Measurements from ENCODE around the gene CRY2.

Gene CRY2

GRCh38 chr11:45850446-45850845 is 3.2 kb downstream of the CRY2 start:
- no peak for DNase-seq

- no peak for DNase-seq
Observed at GRCh38 chr11:45851228-45851627, 4.0 kb downstream of the CRY2 start.

- DNase-seq: no peak
Observed at GRCh38 chr11:45852018-45852711, 4.9 kb downstream of the CRY2 start.

DNA sequence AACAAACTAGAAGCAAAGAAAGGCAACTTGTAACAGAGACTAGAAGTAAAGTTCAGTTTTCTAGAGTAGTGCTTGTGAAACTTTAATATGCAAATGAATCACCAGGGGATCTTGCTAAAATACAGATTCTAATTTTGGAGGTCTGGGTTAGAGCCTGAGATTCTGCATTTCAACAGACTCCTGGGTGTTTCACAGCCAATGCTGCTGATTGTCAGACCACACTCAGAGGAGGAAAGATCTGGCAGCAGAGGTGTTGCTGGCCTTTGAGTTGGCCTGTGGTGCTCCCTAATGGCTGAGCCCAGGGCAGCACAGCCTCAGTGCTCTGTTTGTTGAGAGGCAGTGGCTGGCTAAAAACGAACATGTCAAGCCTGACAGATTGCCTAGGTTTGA is 5.4 kb downstream of the CRY2 start:
- DNase-seq: no peak

DNA sequence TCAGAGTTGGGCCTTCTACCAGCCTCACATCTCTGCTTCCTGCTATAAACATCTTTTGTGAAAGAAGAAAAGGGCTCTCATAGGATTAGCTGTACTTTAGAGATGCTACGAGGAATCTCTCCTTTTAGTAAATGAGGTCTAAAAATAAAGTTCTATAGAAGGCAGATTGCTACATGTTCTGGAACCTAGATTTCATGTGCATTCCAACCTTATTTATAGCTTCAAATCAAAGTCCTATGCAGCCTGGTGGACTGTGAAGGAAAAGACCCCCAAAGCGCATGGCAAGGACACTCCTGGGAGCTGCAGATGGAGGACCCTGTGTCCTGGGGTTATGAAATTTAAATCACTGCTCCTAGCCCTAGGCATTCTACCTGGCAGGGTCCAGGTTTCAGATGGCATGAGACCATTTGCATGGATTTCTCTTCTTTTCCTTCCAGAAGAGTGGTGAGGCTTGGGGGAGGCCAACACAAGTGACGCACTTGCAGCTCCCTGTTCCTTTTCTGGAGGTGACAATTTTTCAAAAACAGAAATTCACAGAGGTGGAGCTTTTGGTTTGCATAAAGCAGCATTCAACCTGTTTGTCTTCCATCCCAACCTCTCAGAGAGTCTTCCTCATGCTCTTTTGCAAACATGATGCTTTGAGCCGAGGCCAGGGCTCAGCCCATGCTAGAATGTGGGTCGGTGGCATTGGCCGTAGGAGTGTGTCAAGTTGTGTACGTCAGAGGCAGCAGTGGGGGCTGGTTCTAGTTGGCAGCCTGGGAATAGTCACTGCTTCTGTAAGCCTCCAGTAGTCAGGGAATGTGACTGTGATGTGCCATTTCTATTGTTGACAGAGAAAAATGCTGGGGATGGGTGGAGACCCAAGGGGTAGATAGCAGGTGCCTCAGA is 6.3 kb downstream of the CRY2 start:
- no peak for DNase-seq

GRCh38 chr11:45855308-45855707 is 8.0 kb downstream of the CRY2 start:
- DNase-seq: no peak

- DNase-seq: no peak
Observed at GRCh38 chr11:45856044-45856468, 8.8 kb downstream of the CRY2 start.

DNA sequence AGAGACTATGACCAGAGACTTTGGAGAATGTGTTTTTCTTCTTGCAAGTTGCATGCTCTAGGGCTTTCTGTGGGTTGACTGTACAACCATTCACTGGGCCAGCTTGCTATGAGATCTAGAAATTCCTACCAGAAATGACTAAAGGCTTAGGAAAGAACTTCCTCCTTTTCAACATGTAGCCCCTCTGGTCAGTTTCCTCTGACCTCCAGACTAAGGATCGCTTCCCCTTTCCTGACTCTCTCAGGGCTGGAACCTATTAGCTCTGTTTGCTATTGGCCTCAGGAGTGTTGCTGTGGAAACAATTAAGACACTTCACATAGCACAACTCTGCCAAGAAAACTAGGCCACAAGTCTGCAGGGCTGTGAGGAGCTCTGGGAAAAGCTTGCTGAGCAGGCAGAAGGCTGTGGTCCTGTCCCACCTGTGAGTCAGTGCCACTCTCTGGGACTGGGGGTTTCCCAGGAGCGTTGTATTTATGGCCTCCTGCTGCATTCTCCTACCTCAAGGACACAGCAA is 10.7 kb downstream of the CRY2 start:
- DNase-seq: no peak

DNA sequence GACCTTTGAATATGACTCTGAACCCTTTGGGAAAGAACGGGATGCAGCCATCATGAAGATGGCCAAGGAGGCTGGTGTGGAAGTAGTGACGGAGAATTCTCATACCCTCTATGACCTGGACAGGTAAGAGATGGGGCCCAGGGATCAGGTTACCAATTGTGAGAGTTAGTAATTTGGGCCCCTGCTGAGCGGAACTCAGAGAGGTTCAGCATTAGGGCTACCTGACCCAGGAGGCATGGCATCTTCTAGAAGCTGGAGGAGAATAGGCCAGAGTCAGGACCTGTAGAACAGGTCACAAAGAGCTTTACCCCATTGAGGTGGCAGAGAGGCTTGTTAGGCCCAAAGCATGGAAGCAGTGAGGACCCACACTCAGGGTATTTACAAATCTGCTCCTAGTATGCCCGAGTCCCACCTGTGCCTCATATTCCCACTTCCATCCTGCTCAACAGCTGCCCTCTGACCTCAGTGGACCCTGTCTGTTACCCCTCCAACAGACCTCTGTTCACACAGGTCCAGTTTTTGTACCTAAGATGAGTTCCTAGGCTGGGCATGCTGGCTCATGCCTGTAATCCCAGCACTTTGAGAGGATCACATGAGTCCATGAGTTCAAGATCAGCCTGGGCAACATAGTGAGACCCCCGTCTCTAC is 11.6 kb downstream of the CRY2 start:
- DNase-seq: no peak

DNA sequence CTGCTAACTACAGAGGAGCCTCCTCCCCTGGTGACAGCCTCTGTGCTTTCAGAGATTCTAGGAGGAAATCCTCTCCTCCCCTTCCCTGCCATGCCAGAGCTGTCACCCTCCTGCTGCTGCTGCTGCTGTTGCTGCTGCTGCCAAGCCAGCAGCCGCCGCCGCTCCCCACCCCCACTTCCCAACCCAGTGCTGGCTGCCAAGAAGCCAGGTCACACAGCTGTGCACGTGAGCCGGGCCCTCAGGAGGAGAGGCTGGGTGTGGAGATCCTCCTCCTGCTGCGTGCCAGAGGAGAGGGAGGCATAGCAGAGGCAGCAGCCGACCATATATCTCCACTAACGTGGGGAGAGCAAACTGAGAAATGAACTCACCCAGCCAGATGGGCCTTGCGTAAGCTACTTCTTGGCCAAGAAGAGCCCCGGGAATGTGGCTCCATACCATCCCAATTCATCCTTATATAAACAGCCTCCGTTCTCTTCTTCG is 12.4 kb downstream of the CRY2 start:
- DNase-seq: no peak

- DNase-seq: no peak
Observed at GRCh38 chr11:45860348-45860747, 13.1 kb downstream of the CRY2 start.

DNA sequence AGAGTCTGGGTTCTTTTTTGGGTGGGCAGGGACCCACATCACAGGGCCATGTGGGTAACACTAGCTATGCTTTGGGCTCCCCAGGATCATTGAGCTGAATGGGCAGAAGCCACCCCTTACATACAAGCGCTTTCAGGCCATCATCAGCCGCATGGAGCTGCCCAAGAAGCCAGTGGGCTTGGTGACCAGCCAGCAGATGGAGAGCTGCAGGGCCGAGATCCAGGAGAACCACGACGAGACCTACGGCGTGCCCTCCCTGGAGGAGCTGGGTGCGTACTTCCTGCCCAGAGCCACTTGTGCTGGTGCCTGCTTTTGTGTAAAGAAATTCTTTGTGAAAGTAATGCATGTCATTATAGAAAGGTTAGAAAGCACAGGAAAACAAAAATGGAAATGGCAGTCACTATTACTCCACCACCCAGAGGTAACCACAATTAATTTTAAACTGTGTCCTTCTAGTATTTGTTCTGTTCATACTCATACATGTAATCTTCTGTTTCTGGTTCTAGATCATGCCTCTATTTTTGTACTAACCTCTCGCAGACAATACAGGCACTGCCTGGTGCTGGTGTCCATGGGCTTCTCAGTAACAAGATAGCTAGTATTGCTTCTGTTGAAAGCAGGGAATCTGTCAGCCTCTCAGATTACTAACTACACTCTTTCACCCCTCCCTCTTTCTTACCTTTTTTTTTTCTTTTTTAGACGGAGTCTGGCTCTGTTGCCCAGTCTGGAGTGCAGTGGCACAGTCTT is 13.7 kb downstream of the CRY2 start:
- no peak for DNase-seq

- DNase-seq: no peak
Observed at GRCh38 chr11:45864041-45864440, 16.8 kb downstream of the CRY2 start.

DNA sequence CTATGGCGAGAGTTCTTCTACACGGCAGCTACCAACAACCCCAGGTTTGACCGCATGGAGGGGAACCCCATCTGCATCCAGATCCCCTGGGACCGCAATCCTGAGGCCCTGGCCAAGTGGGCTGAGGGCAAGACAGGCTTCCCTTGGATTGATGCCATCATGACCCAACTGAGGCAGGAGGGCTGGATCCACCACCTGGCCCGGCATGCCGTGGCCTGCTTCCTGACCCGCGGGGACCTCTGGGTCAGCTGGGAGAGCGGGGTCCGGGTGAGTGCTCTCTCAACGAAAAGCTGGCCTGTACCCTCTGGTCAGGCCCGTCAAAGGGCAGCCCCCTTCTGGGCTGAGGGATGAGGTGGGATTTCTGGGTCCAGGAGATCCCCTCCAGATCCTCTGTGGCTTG is 22.3 kb downstream of the CRY2 start:
- no peak for DNase-seq

DNA sequence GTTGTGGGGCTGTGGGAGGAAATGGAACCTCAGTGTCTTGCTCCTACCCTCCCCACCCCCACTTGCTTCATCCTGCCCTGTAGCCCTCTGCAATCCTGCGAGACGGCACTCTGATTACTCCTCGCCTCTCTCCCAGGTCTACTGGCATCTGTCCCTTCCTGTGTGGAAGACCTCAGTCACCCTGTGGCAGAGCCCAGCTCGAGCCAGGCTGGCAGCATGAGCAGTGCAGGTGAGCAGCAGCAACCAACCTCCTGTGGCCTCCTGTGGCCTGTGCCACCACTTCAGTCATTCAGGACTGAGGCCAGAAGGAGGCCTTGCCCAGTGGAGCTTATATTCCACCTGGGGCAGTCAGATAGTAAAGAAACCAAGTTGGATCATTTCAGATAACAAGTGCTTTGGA is 23.4 kb downstream of the CRY2 start:
- no peak for DNase-seq

GRCh38 chr11:45871638-45872037 is 24.4 kb downstream of the CRY2 start:
- DNase-seq: no peak

DNA sequence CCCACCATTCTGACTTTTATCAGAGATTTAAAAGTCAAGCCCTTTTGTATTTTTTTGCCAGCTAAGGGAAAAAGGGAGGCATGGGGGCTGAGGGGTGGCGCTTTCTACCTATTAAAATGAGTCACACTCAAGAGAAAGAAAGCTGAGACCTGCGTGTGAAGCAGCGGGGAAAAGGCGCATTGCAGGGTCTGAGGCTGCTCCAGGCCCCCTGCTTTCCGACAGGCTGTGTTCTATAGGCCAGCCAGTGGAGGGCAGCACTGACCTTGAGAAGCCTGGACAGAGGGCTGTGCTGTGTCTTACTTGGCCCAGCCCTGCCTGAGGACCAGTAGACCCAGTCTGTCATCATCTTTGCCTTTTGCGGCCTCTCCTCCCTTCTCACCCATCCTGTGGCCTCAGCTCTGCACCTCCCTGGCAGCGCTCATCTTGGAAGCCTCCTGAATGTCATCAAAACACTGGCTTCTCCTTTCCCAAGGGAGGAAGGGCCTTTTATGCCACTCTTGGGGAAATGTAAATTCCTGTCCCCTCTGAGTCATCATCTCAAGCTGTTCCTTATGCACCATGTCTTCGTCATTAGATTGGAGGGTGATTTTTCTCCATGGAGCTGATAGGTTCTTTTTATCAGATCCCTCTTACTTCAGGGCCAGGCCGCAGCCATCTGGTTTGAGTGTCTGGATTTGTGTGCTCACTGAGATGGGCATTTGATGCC is 25.5 kb downstream of the CRY2 start:
- no peak for DNase-seq

GRCh38 chr11:45876401-45876800 is 29.1 kb downstream of the CRY2 start:
- DNase-seq: no peak

DNA sequence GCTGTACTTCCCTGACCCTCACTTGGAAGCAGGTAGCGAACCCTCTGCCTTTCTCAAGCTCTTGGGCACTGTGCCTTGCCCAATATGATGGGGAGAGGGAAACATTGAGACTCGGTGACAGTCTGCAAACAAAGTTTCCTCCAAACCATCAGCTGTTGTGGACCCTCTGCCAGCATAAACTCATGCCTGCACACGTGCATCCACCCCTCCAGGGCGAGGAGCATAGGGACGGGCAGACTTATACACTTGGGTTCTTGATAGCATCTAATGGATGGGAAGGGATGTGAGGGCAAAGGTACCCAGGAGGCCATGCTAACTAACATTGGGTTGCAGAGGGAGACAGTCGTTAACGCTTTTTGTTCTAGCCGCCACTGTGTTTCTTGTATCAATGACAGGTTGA is 29.9 kb downstream of the CRY2 start:
- no peak for DNase-seq

DNA sequence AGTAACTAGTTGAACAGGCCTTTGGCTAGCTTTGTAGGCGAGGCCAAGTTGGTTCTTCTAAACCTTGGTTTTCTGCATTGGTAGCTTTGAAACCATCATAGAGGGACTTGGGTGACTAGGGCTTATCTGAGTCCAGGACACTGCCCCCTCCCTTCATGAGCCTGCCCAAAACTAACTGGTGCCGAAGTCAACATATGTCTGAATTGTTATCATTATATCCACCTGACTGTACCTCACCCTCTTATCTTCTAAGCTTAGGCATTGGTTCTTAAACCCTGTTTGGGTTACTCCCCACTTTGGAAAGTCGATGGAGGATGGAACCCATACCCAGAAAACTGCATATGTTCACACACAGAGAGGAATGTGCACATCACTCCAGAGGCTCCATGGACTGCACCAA is 30.6 kb downstream of the CRY2 start:
- DNase-seq: no peak

DNA sequence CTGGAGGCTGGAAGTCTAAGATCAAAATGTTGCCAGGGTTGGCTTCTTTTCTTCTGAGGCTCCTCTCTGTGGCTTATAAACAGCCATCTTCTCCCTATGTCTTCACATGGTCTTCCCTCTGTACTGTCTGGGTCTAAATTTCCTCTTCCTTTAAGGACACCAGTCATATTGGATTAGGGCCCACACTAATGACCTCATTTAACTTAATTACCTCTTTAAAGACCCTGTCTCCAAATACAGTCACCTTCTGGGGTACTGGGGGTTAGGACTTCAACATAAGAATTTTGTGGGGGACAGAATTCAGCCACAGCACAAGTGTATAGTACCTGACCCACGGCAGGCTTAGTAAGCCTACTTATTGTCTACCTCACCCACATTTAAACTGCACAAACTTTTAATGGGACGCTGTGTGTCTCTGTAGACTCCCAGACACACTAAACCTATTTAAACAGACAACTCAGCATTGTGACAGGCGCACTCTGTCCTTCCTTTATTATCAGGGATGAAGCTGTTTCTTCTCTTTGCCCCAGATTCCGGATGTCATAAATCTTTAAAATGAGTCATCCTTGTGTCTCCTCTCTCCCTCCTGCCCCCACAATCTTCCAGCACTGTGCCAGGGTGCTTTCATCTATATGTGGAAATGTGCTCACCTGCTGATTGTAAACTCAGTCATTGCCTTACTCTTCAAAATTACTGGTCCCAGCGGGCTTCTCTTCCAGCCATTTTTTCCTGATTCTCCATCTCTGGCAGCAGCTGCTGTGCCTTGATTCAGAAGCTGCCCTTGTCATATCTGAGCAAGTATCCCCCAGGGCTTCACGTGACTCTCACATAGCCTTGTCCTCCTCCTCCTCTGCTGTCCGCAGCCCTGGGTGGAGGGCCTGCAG is 32.8 kb downstream of the CRY2 start:
- no peak for DNase-seq

Measured in activated CD8-positive, alpha-beta memory T cell treated with anti-CD3 and anti-CD28 coated beads for 24 hours (primary cell).